NCI-H2196 (cell line): Measurements from ENCODE around the gene MAIP1.

Source experiments
- DNase-seq: peaks from one replicate; lab custom pipeline; 2025; ENCODE audit not compliant: unreplicated experiment; lab: John Stamatoyannopoulos, UW

MAIP1 gene

DNA sequence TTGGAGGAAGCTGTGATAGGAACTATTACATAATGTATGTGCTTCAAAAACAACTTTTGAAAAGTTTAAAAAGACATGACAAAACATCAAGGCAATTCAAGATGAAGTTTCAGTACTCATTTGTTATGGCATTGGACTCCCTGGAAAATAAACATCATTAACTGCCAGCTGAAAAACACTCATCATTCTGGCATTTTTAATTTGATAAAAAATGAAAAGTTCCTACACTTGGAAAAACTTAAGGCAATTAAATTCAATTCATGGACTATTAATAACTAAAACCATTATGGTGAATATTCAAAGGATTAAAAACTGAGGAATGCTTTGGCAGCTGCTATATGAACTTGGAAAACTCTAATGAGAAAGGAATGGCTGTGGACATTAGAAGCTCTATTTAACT, 8.5 kb upstream of the MAIP1 start:
- DNase-seq, result no peak

DNA sequence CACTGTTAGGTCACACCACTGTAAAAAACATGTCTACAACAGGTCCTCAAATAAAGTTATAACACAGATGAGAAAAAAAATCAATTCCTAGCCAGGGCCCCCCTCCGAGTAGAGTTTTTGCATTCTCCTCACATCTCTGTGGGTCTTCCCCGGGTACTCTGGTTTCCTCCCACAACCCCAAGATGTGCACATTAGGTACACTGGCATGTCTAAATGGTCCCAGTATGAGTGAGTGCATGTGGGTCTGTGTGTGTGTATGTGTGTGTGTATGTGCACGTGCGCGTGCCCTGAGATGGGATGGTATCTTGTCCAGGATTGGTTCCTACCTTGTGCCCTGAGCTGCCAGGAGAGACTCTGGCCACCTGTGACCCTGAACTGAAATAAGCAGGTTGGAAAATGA, 5.0 kb upstream of the MAIP1 start:
- DNase-seq, result no peak

DNA sequence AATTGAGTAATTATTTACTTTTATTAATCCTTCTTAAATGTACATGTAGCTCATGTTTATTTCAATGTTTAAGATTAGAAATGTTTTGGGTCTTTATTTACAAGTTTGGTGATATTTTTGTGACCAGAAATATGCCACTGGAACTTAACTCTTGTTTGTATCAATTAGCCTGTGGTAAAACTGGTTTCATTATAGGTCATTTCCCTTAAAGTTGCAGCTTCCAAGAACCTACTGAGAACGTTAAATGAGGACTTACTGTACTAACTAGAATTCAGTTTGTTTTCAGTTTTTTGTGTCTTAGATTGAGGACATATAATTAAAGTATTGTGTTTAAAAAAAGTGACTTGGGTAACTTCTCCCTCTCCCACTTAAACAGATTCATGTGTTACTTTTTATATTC, 4.4 kb upstream of the MAIP1 start:
- no peak for DNase-seq

DNA sequence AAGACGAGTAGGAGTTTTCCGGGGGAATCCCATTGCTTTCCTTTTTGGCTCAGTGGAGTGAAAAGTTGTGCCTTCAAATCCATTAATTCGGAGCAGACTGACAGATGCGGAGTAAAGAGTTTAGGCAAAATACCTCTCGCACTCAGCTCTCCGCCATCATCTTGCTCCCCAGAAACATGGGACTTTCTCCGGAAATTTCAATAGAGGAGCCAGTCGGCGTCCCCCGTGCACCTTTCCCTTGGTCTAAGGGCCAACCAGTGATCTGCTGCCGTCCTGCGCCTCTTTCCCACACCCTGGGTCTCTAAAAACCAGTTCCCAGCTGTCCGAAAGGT, 409 bp upstream of the MAIP1 start:
- DNase-seq, result no peak

DNA sequence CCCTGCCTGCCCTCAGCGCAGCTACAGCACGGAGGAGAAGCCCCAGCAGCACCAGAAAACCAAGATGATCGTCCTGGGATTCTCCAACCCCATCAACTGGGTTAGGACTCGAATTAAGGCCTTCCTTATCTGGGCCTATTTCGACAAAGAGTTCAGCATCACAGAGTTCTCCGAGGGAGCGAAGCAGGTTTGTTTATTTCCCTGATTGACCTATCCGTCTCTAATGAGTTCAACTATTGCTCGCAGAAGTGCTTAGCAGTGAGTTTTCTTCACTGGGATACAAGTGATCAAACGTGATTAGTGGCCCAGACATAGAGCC, 639 bp downstream of the MAIP1 start:
- no peak for DNase-seq

DNA sequence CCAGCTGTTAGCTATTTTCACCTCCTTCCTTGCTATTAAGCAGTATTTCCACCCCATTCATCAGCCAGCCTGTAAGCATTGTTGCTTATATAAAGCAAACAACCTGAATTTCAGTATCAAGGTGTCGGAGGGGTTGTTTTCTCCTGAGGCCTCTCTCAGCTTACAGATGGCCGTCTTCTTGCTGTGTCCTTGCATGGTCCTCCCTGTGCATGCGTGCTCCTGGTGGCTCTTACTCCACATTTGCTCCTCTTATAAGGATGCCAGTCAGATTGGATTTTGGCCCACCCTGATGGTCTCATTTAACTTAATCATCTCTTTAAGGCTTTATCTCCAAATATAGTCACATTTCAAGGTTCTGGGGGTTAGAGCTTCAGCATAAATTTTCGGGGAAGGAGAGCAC, 2.6 kb downstream of the MAIP1 start:
- no peak for DNase-seq

DNA sequence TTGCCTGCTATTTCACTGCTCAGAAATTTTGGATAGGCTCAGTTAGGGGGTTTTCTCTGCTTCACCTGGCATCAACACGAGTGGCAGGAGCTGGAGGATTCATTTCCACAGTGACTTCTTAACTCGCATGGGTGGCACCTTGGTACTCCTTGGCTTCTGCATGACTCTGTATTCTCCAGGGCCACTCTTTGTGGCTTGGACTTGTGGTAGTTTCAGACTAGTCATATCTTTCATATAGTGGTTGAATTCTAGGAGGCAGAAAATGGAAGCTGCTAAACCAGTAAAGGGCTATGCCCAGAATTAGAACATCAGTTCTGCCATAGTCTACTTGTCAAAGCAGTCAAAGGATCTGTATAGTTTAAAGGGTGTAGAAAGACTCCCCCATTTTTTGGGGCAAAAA, 6.8 kb downstream of the MAIP1 start:
- no peak for DNase-seq

DNA sequence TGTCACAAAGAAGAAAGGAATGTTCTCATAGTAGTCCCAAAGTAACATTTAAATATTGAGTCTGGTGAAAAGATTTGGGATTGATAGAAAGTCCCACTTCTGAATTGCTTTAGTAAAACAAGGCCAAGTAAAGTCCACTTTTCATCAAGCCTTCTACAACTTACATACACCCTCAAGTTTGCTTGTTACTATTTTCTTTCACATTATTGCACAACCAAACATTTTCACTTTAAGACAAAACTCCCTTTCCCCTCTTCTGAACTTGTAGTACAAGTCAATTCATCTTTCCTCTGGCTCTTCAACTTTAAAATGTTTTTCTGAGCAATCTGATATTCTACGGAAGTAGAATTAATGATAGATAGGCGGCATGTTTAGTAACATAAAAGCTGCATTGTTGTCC, 11.0 kb downstream of the MAIP1 start:
- DNase-seq, result no peak

DNA sequence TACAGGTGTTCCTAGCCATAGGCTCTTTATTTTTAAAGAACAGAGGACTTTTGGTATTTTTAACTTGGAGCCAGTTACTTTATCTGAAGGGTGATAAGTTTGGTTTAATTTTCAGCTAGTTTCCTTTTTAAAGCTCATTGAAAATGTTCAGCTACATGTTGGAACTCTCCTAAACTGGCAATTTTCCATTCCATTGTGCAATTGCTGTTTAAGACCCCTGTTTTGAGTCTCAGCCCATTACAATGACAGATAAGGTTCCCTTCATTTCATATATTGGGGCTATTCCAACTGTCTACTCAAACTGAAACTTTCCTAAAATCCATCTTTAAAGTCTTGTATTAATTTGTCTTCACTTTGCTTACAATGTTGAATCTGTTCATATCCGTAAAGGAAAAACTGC, 11.6 kb downstream of the MAIP1 start:
- no peak for DNase-seq

DNA sequence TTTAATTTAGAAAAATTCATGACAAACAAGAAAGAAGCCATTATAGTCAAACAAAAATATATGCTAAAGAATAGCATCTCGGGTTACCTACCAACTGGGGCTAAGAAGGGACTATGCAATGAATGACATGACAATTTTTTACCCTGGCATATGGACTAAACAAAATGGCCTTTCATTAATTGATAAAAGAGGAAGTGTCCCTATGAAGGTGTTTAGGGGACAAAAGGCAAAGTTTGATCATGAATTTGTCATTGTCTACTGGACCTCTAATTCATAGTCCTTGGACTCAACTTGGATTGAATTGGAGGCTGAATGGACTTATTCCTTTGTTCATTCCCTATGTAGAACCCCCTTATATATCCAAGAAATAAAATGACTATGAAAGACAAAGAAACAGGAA, 12.7 kb downstream of the MAIP1 start:
- no peak for DNase-seq

DNA sequence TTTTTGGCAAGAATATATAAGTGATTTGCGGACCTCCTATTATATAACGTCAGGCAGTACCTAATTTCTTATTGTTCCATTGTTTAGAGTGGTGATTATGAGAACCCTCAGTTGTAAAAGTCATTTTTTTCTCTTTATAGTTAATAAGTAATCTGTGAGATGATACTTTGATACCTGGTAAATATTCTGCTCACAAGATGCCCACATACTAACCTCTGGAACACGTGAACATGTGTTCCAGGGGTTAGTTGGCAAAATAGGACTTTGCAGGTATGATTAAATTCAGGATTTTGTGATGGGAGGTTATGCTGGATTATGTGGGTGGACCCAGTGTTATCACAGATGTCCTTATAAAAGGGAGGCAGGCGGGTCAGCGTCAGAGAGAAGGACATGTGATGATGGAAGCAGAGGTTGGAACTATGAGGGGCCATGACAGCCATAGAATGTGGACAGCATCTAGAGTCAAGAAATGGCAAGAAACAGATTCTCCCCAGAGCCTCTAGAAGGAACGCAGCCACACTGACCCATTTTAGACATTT, 16.8 kb downstream of the MAIP1 start:
- DNase-seq, result no peak

DNA sequence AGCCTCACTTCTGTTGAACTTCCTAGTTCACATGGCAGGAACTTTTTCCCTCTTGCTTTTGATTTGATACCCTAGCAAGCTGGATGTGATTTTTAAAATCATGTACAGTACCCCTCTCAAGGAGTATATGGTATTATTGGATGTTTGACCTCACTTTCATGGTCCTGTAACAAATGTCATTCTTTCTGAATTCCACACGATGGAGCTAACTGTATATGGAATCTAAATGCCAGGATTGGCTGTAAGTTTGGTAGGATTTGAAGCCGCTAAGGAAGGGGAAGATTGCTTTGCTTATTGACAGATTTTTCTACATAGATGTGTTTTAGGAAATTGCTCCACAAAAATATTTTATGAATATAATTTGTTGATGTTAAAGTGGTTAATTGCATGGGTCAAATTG, 18.3 kb downstream of the MAIP1 start:
- DNase-seq, result peak; percentile 8

DNA sequence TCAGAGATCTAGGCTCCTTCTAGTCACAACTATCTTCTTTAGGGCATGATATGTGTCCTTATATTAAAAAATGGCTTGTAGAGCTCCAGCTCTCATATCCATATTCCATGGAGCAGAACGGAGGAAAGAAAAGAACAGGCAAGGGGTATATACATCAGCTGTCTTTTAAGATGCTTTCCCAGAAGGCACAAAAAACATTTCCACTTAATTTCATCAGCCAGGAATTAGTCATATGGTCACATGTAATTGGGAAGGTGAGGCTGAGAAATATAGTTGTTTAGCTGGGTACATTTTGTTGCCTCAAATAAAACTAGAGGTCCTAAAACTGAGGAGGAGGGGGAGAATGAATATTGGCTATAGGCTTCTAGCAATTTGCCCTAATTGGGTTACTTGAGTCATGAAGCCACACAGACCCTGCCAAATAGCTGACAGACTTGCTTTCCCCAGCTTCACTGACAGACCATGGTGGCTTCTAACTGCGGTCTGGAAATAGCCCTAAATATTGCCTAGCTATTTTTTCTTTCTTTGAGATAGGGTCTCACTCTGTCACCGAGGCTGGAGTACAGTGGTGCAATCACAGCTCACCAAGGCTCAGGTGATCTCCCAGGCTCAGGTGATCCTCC, 20.0 kb downstream of the MAIP1 start:
- no peak for DNase-seq

DNA sequence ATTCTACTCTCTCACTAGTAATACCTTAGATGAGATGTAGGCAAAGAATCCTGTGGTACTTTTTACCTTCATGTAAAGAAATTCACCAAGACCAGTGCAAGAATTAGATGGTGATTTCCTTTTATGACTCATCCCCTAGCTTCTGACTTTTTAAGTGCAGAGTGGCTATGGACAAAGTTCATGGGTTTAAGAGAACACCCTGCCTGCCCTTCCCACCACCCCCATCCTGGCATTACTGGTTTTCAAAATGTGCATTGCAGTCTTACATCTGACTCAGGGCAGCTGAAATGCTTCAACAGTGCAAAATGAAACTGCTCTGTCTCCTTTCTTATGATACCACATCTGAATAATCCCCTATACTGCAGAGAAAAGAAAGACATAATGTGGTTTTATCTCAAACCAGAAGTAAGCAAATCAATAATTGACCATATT, 22.6 kb downstream of the MAIP1 start:
- DNase-seq, result no peak

DNA sequence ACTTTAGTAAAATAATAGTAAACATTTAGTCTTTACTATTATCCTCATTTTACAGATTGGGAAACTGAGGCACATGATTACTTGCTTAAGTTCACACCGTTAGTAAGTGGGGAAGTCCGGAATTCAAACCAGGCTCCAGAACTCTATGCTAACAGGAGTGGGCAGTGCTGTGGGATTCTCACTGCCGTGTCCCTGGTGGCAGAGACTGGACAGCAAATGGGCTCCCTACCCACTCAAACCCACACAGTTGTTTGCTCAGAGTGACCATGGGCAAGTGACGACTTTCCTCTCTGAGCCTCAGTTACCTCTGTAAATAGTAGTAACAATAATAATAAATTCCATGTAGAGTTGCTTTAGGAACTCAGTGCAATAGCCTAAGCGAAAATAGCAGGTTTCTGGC, 24.0 kb downstream of the MAIP1 start:
- no peak for DNase-seq

DNA sequence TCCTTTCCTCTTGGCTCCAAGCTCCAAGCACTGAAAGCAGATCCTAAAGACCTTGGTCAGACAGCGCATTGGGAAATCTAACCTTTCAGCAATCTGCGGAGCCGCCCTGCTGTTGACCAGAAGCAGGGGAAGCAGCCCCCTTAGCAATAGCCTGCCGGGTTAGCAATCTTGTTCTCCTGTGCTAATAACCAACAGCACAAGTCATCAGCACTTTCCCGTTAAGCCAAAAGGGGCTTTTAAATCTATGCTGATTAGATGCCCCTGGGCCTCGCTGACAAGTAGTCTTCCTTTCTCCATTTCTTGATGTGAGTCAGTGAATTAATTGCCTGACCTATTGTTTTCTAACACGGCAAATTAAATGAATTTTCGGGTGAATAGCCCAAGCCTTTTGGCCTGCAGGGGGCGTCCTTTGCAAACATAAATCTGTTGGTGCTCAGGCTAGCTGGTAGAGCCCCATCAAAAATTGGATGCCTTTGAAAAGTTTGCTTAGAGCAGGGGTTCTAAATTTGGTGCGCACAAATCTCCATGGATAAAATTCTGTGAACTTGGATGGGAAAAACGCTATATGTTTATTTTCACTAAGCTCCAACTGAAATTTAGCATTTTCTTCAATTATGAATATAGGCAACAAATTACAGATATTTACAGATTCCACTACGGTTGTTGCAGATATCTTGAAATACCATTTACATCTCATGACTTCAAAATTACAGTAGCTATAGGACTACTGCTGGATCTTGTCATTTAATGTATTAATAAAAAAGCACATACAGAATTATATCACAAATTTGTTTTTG, 24.6 kb downstream of the MAIP1 start:
- DNase-seq, result peak; percentile 74

DNA sequence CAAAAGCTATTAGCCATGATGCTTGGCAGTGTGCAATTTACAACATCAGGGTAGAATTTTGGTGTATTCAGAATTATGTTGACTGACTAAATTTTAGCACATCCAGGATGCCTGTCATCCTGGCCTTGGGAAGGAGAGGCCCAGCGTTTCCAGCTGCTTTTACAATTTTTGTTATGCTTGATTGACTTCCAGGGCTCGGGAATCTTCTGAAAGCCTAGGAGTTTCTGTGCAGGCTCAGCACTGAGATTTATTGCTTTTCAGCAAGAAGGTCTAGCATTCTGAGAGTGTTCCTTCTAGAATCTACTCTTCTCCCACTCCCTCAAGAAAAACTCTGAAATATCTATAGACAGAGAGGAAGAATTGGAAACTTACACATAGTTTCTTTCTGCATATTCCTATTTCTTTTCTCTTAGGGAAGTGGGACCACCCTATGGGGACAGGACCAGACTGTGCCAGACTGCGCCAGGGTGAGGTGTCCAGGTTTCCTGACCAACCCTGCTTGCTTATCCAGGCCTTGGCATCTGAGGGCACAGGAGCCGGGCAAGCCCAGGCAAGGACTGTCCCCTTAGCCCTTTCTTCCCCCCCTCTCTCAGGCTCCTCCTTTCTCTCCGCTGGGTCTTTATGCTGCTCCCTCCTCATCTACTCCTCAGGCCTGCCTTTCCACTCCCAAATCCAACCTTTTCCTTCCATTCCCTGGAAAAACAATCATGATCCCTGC, 26.9 kb downstream of the MAIP1 start:
- DNase-seq, result no peak

DNA sequence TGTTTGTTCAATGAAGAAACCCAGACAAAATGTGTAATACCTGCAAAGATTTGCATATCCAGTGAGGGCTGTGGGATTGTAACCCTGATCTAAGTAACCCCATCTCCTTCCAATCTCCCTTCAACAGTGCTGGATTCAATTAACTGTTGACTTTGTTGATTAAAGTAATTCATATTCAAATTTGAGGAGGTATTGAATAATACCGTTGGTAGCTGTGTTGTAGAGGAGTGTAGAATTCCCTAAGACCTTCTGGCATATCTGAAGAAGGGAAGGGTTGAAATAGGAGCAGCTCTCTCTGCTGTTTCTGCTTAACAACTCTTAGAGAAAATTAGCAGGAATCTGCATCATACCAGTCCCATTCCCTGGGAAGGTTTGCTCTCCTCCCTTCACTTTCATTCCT, 28.2 kb downstream of the MAIP1 start:
- DNase-seq, result no peak

DNA sequence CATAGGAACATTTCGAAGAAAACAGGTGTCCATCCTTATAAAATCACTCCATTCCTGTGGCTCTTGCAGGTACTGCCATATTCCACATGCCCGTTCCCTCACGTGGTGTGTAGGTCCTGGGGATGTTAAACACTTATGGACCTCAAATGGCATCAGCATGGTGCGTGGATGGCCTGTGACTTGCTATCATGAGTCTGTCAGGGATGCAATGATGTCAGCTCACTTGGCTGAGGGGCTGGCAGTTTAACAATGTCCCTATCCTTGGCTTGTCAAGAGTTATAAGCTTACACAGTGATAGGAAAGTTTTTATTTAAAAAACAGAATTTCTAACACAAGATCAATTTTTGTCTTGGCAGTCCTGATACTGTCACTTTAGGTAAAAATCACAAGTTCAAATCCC, 28.8 kb downstream of the MAIP1 start:
- DNase-seq, result no peak

DNA sequence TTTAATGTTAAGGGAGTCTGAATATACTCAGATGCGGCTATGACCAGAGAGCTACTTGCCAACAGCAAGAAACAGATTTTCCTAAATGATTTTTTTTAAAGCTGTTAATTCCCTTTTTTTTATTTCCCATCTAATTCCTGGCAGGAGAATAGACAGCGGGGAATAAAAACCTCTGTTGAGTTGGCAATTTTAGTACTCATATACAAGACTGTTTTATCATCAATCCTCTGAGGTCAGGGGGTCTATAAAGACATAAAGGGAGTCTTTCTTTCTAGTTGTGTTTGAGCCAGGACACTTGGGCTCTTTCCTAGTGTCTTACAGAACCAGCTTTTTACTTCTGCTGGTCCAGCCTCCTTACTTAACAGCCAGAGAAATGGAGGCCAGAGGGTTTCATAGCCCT, 29.4 kb downstream of the MAIP1 start:
- no peak for DNase-seq

DNA sequence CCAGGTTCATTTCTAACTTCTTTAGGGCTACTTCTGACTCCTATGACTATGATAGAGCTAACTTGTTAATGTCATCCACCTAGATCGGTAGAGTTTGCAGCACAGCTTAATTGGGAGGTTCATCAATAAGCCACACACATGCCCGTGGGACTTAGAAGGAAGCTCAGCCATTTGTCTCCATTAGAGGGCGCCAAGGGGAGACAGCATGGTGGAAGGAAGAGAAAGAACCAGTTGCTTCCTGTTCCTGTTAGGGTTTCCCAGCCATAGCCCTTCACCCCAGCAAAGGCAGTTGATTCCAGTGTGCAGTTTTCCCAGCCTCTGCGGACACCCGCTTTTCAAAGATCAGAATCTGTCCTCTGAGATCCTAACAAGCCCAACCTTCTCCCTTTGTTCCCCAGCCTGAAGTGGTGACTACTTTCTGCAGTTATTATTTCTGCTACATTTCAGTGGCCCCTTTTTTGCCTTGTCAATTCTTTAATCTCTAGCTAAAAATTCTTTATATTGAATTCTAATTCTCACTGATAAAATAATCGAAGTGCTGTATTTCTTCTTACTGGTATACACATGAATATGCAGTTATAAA, 30.3 kb downstream of the MAIP1 start:
- peak; percentile 32 for DNase-seq

DNA sequence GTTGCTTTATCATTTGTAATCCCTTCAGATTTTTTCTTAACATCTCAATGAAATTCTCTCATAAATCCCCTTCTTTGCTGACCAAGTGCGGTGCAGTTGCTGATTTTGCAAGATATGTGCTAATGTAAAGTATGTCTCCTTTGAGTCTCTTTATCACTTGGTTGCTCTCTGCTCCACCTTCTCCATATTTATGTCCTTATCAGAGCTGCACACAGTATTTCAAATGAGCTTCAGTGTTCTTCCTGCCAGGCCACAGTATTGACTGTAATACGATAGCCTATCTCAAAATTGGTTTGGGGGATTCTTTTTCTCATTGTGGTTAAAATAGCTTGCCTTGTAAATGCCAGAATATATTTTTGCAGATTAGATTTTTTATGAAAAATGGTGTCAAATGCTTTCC, 32.2 kb downstream of the MAIP1 start:
- DNase-seq, result no peak
